Keratinocyte (primary cell): ENCODE measurements around the gene HCN3. TPM values are rescaled to one million over a fixed set of nuclear protein-coding genes. Genes with fewer than 3 reads are reported as not detected.

Experiments
- DNase-seq: peaks from one replicate; pipeline ENCODE4 v3.0.0-alpha.2; 2011; ENCODE audit warnings: low read depth, missing footprints, low spot score
- FAIRE-seq: peaks from 2 replicates; lab custom pipeline; 2011; peaks lifted over from hg19 to GRCh38; lab: Jason Lieb, UNC
- H2AFZ ChIP-seq: 2 replicates; pipeline ENCODE4 v1.6.0; 2012; ENCODE audit warnings: low read length, control low read depth, inconsistent platforms; ENCODE audit not compliant: control insufficient read depth
- H3K27ac ChIP-seq: 2 replicates; pipeline ENCODE4 v1.5.1; 2011; ENCODE audit warnings: low read length; ENCODE audit not compliant: control insufficient read depth, insufficient read depth
- H3K27me3 ChIP-seq: 3 replicates; pipeline ENCODE4 v1.6.0; 2011; ENCODE audit warnings: low read length; ENCODE audit not compliant: control insufficient read depth, insufficient read depth; ENCODE audit errors: extremely low read depth
- H3K36me3 ChIP-seq, 2 experiments: 2 replicates in 1 of 2; 3 replicates in 1 of 2; pipeline ENCODE4 v1.5.1; 2011; ENCODE audit warnings: low read length in 2 of 2, mild to moderate bottlenecking in 1 of 2; ENCODE audit not compliant: control insufficient read depth in 2 of 2, insufficient read depth in 2 of 2; ENCODE audit errors: extremely low read depth in 1 of 2
- H3K4me1 ChIP-seq: 3 replicates; pipeline ENCODE4 v1.5.1; 2011; ENCODE audit warnings: low read length; ENCODE audit not compliant: control insufficient read depth, insufficient read depth; ENCODE audit errors: extremely low read depth
- H3K4me2 ChIP-seq: 3 replicates; pipeline ENCODE4 v1.6.0; 2011; ENCODE audit warnings: low read depth, low read length; ENCODE audit not compliant: control insufficient read depth, insufficient read depth; ENCODE audit errors: extremely low read depth
- H3K4me3 ChIP-seq, 3 experiments: fragments of 200-600 bp in 1 of 3; sonication (generic) in 1 of 3; 2 replicates in 2 of 3; 3 replicates in 1 of 3; pipeline ENCODE4 v1.5.1; 2011 to 2016; ENCODE audit warnings: low read length in 3 of 3, mild to moderate bottlenecking in 3 of 3, control low read depth in 2 of 3, inconsistent platforms in 1 of 3, low read depth in 1 of 3, mixed read lengths in 1 of 3, mixed run types in 1 of 3, moderate library complexity in 1 of 3; ENCODE audit not compliant: control insufficient read depth in 2 of 3, insufficient read depth in 2 of 3; ENCODE audit errors: extremely low read depth in 1 of 3
- H3K79me2 ChIP-seq: 2 replicates; pipeline ENCODE4 v1.6.0; 2012; ENCODE audit warnings: low read length; ENCODE audit not compliant: control insufficient read depth, insufficient read depth
- H3K9ac ChIP-seq: 3 replicates; pipeline ENCODE4 v1.6.0; 2011; ENCODE audit warnings: low read length; ENCODE audit not compliant: control insufficient read depth, insufficient read depth; ENCODE audit errors: extremely low read depth
- H3K9me1 ChIP-seq: 3 replicates; pipeline ENCODE4 v1.6.0; 2011; ENCODE audit warnings: low read length; ENCODE audit not compliant: control insufficient read depth, insufficient read depth; ENCODE audit errors: extremely low read depth
- H3K9me3 ChIP-seq: 2 replicates; pipeline ENCODE4 v1.5.1; 2012; ENCODE audit warnings: low read depth, low read length; ENCODE audit not compliant: control insufficient read depth
- H4K20me1 ChIP-seq: 3 replicates; pipeline ENCODE4 v1.6.0; 2011; ENCODE audit warnings: low read length; ENCODE audit not compliant: control insufficient read depth, insufficient read depth; ENCODE audit errors: extremely low read depth
- EZH2 ChIP-seq: IDR thresholded peaks from one replicate; pipeline ENCODE4 v1.6.1; 2012; ENCODE audit warnings: inconsistent platforms, mild to moderate bottlenecking, low read length, moderate library complexity
- dilution Hi-C: fragments of 300-500 bp; cut with MboI; formaldehyde crosslinking; loops from one replicate; pipeline ENCODE4 v1.7.0; 2020; ENCODE audit warnings: low sequenced_read_pairs; ENCODE audit not compliant: extremely low pct_ligation_motif_present
- polyA plus RNA-seq, 5 experiments: library from polyadenylated mRNA; depleted of rRNA in 3 of 5; stranded (reverse) in 3 of 5; stranded (forward) in 1 of 5; unstranded in 1 of 5; fragments of >200 nt; gene quantifications; 1 replicate in 1 of 5; 2 replicates in 3 of 5; 3 replicates in 1 of 5; pipeline versions ENCODE4 v1.2.1 to v1.2.3, GENCODE V29; 2011 to 2012; ENCODE audit warnings: missing spikeins in 2 of 5, low read depth in 1 of 5, low replicate concordance in 1 of 5
- TF ChIP-seq, protein P1 (sequence below), 3 experiments: IDR thresholded peaks in 1 of 3; conservative IDR thresholded peaks in 1 of 3; optimal IDR thresholded peaks in 1 of 3; 2 replicates in 2 of 3; 3 replicates in 1 of 3; pipeline versions ENCODE3 to v1.5.1; 2011; ENCODE audit warnings: low read length in 3 of 3, mild to moderate bottlenecking in 3 of 3, moderate library complexity in 2 of 3, control low read depth in 1 of 3, inconsistent platforms in 1 of 3; ENCODE audit not compliant: insufficient read depth in 2 of 3; ENCODE audit errors: extremely low read depth in 1 of 3

Gene HCN3
- polyA plus RNA-seq, 1 donor (not counting 4 experiments of a cell fraction or from before 2014, with no cell fraction given), result 3.0 TPM

DNA sequence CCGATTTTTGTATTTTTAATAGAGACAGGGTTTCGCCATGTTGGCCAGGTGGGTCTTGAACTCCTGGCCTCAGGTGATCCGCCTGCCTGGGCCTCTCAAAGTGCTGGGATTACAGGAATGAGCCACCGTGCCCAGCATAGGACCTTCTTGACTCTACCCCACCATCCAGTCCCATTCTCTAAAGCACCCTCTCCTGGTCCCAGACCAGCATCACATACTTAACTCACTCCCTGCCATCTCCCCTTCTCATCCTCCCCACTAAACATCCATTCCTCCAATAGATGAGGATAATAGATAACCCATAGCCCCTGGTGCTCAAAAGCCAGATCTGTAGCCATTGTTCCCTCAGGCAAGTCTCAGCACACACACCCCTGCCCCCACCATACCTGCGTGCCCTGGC is 24.1 kb upstream of the HCN3 start:
- Histone ChIP-seq H3K9me3 (no peaks in the 10 kb centered on the region), H4K20me1 (no peaks in the 10 kb centered on the region), H3K9me1 (no peaks in the 10 kb centered on the region), H3K4me2 (no peak overlapping the region), H3K9ac (no peak overlapping the region), H3K27me3 (no peaks in the 10 kb centered on the region), H3K4me1 (peaks cover 19% of the 10 kb centered on the region), H3K36me3 (peaks cover 11 to 15% of the 10 kb centered on the region in 2 experiments), H3K4me3 (peak overlapping the region in 1 of 3 experiments; percentile 77), H3K79me2 (peaks cover 13% of the 10 kb centered on the region), H3K27ac (no peak overlapping the region), H2AFZ (no peak overlapping the region)
- dilution Hi-C loops, result no loop called here
- TF ChIP-seq EZH2, result no peak
- TF ChIP-seq, protein P1, sequence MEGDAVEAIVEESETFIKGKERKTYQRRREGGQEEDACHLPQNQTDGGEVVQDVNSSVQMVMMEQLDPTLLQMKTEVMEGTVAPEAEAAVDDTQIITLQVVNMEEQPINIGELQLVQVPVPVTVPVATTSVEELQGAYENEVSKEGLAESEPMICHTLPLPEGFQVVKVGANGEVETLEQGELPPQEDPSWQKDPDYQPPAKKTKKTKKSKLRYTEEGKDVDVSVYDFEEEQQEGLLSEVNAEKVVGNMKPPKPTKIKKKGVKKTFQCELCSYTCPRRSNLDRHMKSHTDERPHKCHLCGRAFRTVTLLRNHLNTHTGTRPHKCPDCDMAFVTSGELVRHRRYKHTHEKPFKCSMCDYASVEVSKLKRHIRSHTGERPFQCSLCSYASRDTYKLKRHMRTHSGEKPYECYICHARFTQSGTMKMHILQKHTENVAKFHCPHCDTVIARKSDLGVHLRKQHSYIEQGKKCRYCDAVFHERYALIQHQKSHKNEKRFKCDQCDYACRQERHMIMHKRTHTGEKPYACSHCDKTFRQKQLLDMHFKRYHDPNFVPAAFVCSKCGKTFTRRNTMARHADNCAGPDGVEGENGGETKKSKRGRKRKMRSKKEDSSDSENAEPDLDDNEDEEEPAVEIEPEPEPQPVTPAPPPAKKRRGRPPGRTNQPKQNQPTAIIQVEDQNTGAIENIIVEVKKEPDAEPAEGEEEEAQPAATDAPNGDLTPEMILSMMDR (optimal IDR thresholded peaks at IDR 0.05 in 1 of 3, IDR thresholded peaks at IDR 0.05 in 1 of 3, conservative IDR thresholded peaks at IDR 0.05 in 1 of 3; ENCODE audit: extremely low read depth in 1 of 3, insufficient read depth in 2 of 3, low read length in 3 of 3), result no peak
- no peak for FAIRE-seq
- DNase-seq, result no peak

DNA sequence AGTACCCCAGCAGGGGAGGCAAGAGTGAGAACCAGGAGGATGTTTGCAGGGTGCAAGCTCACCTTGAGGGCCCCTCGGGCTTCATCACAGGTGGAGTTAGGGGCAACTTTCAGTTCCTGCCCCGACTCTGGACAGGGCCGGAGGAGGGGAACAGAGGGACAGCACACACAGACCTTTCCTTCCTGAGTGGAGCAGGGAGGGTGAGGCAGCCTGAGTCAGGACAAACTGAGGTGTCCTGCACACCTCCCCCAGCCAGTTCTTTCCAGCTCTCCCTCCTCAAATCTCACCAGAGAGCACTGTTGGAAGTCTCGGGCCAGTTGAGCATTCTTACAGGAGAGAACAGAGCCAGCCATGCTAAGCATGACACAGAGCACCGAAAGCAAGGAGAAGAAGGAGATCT is 23.5 kb upstream of the HCN3 start:
- Histone ChIP-seq H3K9me3 (no peaks in the 10 kb centered on the region), H3K79me2 (peaks cover 13% of the 10 kb centered on the region), H4K20me1 (no peaks in the 10 kb centered on the region), H3K27me3 (no peaks in the 10 kb centered on the region), H3K4me3 (peak overlapping the region; percentile 77 to 83 (median 81)), H3K9ac (peak overlapping the region; percentile 77), H3K9me1 (no peaks in the 10 kb centered on the region), H2AFZ (no peak overlapping the region), H3K27ac (no peak overlapping the region), H3K4me1 (peaks cover 19% of the 10 kb centered on the region), H3K36me3 (peaks cover 7 to 14% of the 10 kb centered on the region in 2 experiments), H3K4me2 (peak overlapping the region; percentile 94)
- dilution Hi-C loops, result no loop called here
- no peak for TF ChIP-seq EZH2
- TF ChIP-seq, protein P1 (optimal IDR thresholded peaks at IDR 0.05 in 1 of 3, IDR thresholded peaks at IDR 0.05 in 1 of 3, conservative IDR thresholded peaks at IDR 0.05 in 1 of 3; ENCODE audit: extremely low read depth in 1 of 3, insufficient read depth in 2 of 3, low read length in 3 of 3), result no peak
- no peak for DNase-seq
- FAIRE-seq, result peak; percentile 60
